Neural cell (in vitro differentiated cells): ENCODE data around the gene SPDYE4. TPM values are rescaled to one million over a fixed set of nuclear protein-coding genes. Genes with fewer than 3 reads are reported as not detected.

Source experiments
- H2AFZ ChIP-seq: fragments of 200-600, 300-800 bp; sonication (generic), shearing (Covaris generic); 2 replicates; pipeline ENCODE4 v1.6.0; 2014; ENCODE audit warnings: low read depth, mild to moderate bottlenecking, antibody characterized with exemption, low read length, moderate library complexity
- H3F3A ChIP-seq: fragments of 200-600 bp; shearing (Covaris generic); 2 replicates; pipeline ENCODE4 v1.6.1; 2016; ENCODE audit warnings: mild to moderate bottlenecking, moderate library complexity, mixed read lengths, antibody characterized with exemption, low read length; ENCODE audit not compliant: insufficient read depth, poor library complexity, severe bottlenecking
- H3K27ac ChIP-seq: fragments of 200-600, 300-800 bp; sonication (generic), shearing (Covaris generic); 2 replicates; pipeline ENCODE4 v1.5.1; 2014; ENCODE audit warnings: mild to moderate bottlenecking, low read length, moderate library complexity
- H3K27me3 ChIP-seq: fragments of 300-800, 200-600 bp; sonication (generic), shearing (Covaris generic); 2 replicates; pipeline ENCODE4 v1.6.0; 2014; ENCODE audit warnings: mild to moderate bottlenecking, low read depth, low read length, moderate library complexity; ENCODE audit not compliant: insufficient read depth
- H3K36me3 ChIP-seq: fragments of 300-800, 200-600 bp; sonication (generic), shearing (Covaris generic); 2 replicates; pipeline ENCODE4 v1.5.1; 2014; ENCODE audit warnings: mild to moderate bottlenecking, antibody characterized with exemption, low read length, moderate library complexity; ENCODE audit not compliant: insufficient read depth
- H3K4me2 ChIP-seq: fragments of 300-800, 200-600 bp; sonication (generic), shearing (Covaris generic); 2 replicates; pipeline ENCODE4 v1.6.0; 2014; ENCODE audit warnings: mild to moderate bottlenecking, low read length
- H3K4me3 ChIP-seq: fragments of 300-800, 200-600 bp; sonication (generic), shearing (Covaris generic); 2 replicates; pipeline ENCODE4 v1.5.1; 2014; ENCODE audit warnings: mild to moderate bottlenecking, low read length, moderate library complexity
- H3K79me2 ChIP-seq: fragments of 200-600 bp; shearing (Covaris generic); replicated peaks from 2 replicates; pipeline ENCODE4 v1.6.0; 2014; ENCODE audit warnings: mild to moderate bottlenecking, low read length, moderate library complexity; ENCODE audit not compliant: insufficient read depth
- H3K9ac ChIP-seq: fragments of 300-800, 200-600 bp; sonication (generic), shearing (Covaris generic); 2 replicates; pipeline ENCODE4 v1.6.1; 2016; ENCODE audit warnings: mild to moderate bottlenecking, low read length, mixed read lengths
- H3K9me2 ChIP-seq: fragments of 200-600 bp; shearing (Covaris generic); 2 replicates; pipeline ENCODE4 v1.6.1; 2016; ENCODE audit warnings: mild to moderate bottlenecking, low read length, mixed read lengths; ENCODE audit not compliant: insufficient read depth
- H3K9me3 ChIP-seq: fragments of 200-600, 300-800 bp; sonication (generic), shearing (Covaris generic); 2 replicates; pipeline ENCODE4 v1.6.1; 2016; ENCODE audit warnings: mild to moderate bottlenecking, mixed run types, low read length, moderate library complexity, mixed read lengths
- H4K20me1 ChIP-seq: fragments of 200-600 bp; shearing (Covaris generic); 2 replicates; pipeline ENCODE4 v1.6.1; 2016; ENCODE audit warnings: mild to moderate bottlenecking, mixed run types; ENCODE audit not compliant: insufficient read depth
- CTCF ChIP-seq: fragments of 450-650 bp; IDR thresholded peaks from 2 replicates; pipeline ENCODE4 v1.5.1; 2014; ENCODE audit warnings: antibody characterized with exemption, mild to moderate bottlenecking, moderate library complexity; ENCODE audit not compliant: poor library complexity, severe bottlenecking
- EP300 ChIP-seq: fragments of 450-650 bp; conservative IDR thresholded peaks from 2 replicates; pipeline ENCODE4 v1.6.1; 2014; ENCODE audit warnings: antibody characterized with exemption, mild to moderate bottlenecking, moderate library complexity; ENCODE audit not compliant: poor library complexity, severe bottlenecking
- EZH2 ChIP-seq: fragments of 200-600, 300-800 bp; shearing (Covaris generic), sonication (generic); IDR thresholded peaks from 2 replicates; pipeline ENCODE4 v1.6.1; 2014; ENCODE audit warnings: antibody characterized with exemption, low read length, borderline replicate concordance, mild to moderate bottlenecking; ENCODE audit not compliant: insufficient read depth, poor library complexity, severe bottlenecking
- MXI1 ChIP-seq: fragments of 450-650 bp; conservative IDR thresholded peaks from 2 replicates; pipeline ENCODE4 v1.6.1; 2014; ENCODE audit warnings: antibody characterized with exemption, mild to moderate bottlenecking; ENCODE audit not compliant: poor library complexity, severe bottlenecking
- POLR2AphosphoS5 ChIP-seq: IDR thresholded peaks from 2 replicates; pipeline ENCODE4 v1.6.1; 2012
- RAD21 ChIP-seq: fragments of 450-650 bp; conservative IDR thresholded peaks from 2 replicates; pipeline ENCODE4 v1.6.1; 2014; ENCODE audit warnings: antibody characterized with exemption, mild to moderate bottlenecking, moderate library complexity
- REST ChIP-seq: IDR thresholded peaks from 2 replicates; pipeline ENCODE4 v1.6.1; 2012; ENCODE audit warnings: borderline replicate concordance
- SMC3 ChIP-seq: fragments of 450-650 bp; conservative IDR thresholded peaks from 2 replicates; pipeline ENCODE4 v1.6.1; 2014; ENCODE audit warnings: antibody characterized with exemption, mild to moderate bottlenecking, moderate library complexity; ENCODE audit not compliant: poor library complexity
- TAF1 ChIP-seq: IDR thresholded peaks from 2 replicates; pipeline ENCODE4 v1.6.1; 2012; ENCODE audit warnings: low read depth
- polyA plus RNA-seq: library from polyadenylated mRNA; depleted of rRNA; stranded (reverse); fragments of >200 nt; gene quantifications from 2 replicates; pipeline ENCODE4 v1.2.3, GENCODE V29; 2014

SPDYE4 gene
- polyA plus RNA-seq, 1 donor from 2014 or later: not detected

GRCh38 chr17:8740486-8740885 lies 17.9 kb downstream of the SPDYE4 start:
- Histone ChIP-seq H4K20me1 (no peaks in the 10 kb centered on the region), H3K9me3 (no peaks in the 10 kb centered on the region), H3K9ac (no peak overlapping the region), H2AFZ (no peak overlapping the region), H3K36me3 (no peaks in the 10 kb centered on the region), H3K27ac (no peak overlapping the region), H3K4me2 (no peak overlapping the region), H3K4me3 (no peak overlapping the region), H3K9me2 (no peaks in the 10 kb centered on the region), H3F3A (no peaks in the 10 kb centered on the region), H3K27me3 (no peaks in the 10 kb centered on the region), H3K79me2 (no peaks in the 10 kb centered on the region)
- no peak for TF ChIP-seq REST
- no peak for TF ChIP-seq MXI1
- TF ChIP-seq CTCF: no peak
- TF ChIP-seq RAD21: no peak
- no peak for TF ChIP-seq TAF1

GRCh38 chr17:8739097-8739496 lies 19.2 kb downstream of the SPDYE4 start:
- Histone ChIP-seq H3K9me3 (no peaks in the 10 kb centered on the region), H3K27ac (no peak overlapping the region), H3F3A (no peaks in the 10 kb centered on the region), H3K4me3 (no peak overlapping the region), H3K9me2 (no peaks in the 10 kb centered on the region), H2AFZ (no peak overlapping the region), H3K4me2 (no peak overlapping the region), H3K36me3 (no peaks in the 10 kb centered on the region), H3K27me3 (no peaks in the 10 kb centered on the region), H4K20me1 (no peaks in the 10 kb centered on the region), H3K9ac (no peak overlapping the region), H3K79me2 (no peaks in the 10 kb centered on the region)
- no peak for TF ChIP-seq CTCF
- TF ChIP-seq REST: no peak
- TF ChIP-seq SMC3: no peak
- no peak for TF ChIP-seq POLR2AphosphoS5
- TF ChIP-seq EZH2: no peak
- no peak for TF ChIP-seq MXI1
- TF ChIP-seq EP300: no peak
- TF ChIP-seq RAD21: no peak
- no peak for TF ChIP-seq TAF1
